ENCODE results near the gene MAOA. TPM values are rescaled to one million over a fixed set of nuclear protein-coding genes. Genes with fewer than 3 reads are reported as not detected.

MAOA gene
- total and polyA plus RNA-seq, 7 donors: 9.7 to 115 (median 22.8) TPM

DNA sequence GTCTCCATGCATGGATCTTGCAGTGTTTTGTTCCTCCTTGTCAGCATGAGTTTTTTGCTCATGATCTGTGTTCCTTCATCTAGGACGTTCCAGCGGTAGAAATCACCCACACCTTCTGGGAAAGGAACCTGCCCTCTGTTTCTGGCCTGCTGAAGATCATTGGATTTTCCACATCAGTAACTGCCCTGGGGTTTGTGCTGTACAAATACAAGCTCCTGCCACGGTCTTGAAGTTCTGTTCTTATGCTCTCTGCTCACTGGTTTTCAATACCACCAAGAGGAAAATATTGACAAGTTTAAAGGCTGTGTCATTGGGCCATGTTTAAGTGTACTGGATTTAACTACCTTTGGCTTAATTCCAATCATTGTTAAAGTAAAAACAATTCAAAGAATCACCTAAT, 88.2 kb downstream of the MAOA start:
- TF ChIP-seq, protein P1, sequence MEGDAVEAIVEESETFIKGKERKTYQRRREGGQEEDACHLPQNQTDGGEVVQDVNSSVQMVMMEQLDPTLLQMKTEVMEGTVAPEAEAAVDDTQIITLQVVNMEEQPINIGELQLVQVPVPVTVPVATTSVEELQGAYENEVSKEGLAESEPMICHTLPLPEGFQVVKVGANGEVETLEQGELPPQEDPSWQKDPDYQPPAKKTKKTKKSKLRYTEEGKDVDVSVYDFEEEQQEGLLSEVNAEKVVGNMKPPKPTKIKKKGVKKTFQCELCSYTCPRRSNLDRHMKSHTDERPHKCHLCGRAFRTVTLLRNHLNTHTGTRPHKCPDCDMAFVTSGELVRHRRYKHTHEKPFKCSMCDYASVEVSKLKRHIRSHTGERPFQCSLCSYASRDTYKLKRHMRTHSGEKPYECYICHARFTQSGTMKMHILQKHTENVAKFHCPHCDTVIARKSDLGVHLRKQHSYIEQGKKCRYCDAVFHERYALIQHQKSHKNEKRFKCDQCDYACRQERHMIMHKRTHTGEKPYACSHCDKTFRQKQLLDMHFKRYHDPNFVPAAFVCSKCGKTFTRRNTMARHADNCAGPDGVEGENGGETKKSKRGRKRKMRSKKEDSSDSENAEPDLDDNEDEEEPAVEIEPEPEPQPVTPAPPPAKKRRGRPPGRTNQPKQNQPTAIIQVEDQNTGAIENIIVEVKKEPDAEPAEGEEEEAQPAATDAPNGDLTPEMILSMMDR (IDR thresholded peaks at IDR 0.05): no peak
- no peaks in the 10 kb centered on the region for H3K36me3 ChIP-seq (ENCODE audit: insufficient read depth in 1 of 2, low read depth in 1 of 2)
- peaks cover 0 to 9% (median 0%) of the 10 kb centered on the region in 3 donors for H3K27me3 ChIP-seq (ENCODE audit: insufficient read depth in 3 of 3, low read length in 2 of 3)
- H3K27ac ChIP-seq: no peak overlapping the region
- H3K4me1 ChIP-seq: no peaks in the 10 kb centered on the region
- 63 to 82% (median 77%) methylated on average over 3 of the region's 3 CpGs for WGBS, 3 donors
- no peaks in the 10 kb centered on the region for H3K9me3 ChIP-seq
- H3K4me3 ChIP-seq: no peak overlapping the region
- intact Hi-C loops (cut with DNase I): loop anchor here in 1 of 2 donors (10.0 kb wide), 1 partner anchor 89 kb away; the partner anchor contains the start of gene MAOA
- ATAC-seq (no peak), DNase-seq (no peak)

DNA sequence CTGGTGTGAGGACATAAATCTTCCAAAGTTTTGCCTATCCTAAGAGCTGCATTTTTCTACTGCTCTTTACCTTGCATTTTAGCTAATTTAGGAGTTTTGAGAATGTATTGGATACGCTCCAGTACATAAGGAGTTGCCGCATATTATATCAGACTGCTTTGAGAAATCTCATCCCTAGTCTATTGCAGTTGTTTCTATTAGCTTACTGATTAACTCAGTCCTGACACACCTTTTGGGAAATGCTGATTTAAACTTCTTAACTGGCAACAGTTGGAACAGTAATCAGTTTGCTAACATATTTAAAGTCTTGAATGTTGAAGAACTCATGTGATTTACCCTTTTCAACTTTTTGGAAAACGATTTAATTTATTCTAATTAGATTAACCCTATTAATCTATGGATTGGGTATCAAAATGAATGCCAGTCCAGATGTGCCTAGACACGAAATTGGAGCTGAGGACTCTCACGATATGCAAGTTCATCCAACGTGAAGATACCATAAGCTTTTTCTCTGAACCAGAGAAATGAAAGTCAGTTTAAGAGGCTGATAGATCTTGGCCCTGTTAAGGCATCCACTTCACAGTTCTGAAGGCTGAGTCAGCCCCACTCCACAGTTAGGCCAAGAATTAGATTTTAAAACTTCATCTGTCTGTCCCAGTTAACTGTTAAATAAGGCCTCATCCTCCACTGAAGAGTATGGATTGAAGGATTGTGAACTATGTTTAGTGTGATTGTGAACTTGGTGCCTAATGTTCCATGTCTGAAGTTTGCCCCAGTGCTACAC, 90.0 kb downstream of the MAOA start:
- WGBS, 3 donors: 68 to 87% (median 85%) methylated on average over 6 of the region's 6 CpGs
- no peaks in the 10 kb centered on the region for H3K36me3 ChIP-seq (ENCODE audit: insufficient read depth in 1 of 2, low read depth in 1 of 2)
- no peak overlapping the region for H3K27ac ChIP-seq
- no peaks in the 10 kb centered on the region for H3K4me1 ChIP-seq
- H3K9me3 ChIP-seq: no peaks in the 10 kb centered on the region
- intact Hi-C loops (cut with DNase I): loop anchor here (5.0 to 10.0 kb wide), 3 partner anchors 89 to 184 kb away; partner anchors contain the start of gene MAOA (in 2 of the 2)
- TF ChIP-seq, protein P1 (IDR thresholded peaks at IDR 0.05): no peak
- ATAC-seq: no peak
- H3K4me3 ChIP-seq: no peak overlapping the region
- H3K27me3 ChIP-seq (ENCODE audit: insufficient read depth in 3 of 3, low read length in 2 of 3): peaks cover 0 to 9% (median 0%) of the 10 kb centered on the region in 3 donors
- DNase-seq: no peak

DNA sequence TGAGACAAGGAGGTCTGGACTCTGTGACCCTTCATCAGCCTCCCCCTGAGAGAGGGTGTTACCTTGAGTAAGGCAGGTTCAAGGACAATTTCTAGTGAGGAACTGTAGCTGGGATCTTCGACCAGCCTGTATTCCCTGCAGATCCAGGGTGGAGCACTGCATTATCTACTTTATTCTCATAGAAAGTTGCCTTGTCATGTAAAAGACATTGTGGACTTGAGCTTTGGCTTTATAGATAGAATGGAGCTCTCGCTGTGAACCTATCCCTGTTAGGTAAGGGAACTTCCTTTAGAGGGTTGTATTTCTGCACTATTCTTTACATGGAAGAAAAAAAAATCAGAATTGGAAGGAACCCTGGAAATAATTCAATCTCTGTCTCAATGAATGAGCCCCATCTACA, 91.4 kb downstream of the MAOA start:
- DNase-seq (no peak), ATAC-seq (no peak)
- Histone ChIP-seq H3K27me3 (ENCODE audit: insufficient read depth in 3 of 3, low read length in 2 of 3) (peaks cover 0 to 9% (median 0%) of the 10 kb centered on the region in 3 donors), H3K9me3 (no peaks in the 10 kb centered on the region), H3K4me1 (no peaks in the 10 kb centered on the region), H3K36me3 (ENCODE audit: insufficient read depth in 1 of 2, low read depth in 1 of 2) (no peaks in the 10 kb centered on the region), H3K27ac (no peak overlapping the region), H3K4me3 (no peak overlapping the region)
- intact Hi-C loops (cut with DNase I): loop anchor here (5.0 to 10.0 kb wide), 3 partner anchors 90 to 185 kb away; partner anchors contain the start of gene MAOA (in 2 of the 2)
- TF ChIP-seq, protein P1 (IDR thresholded peaks at IDR 0.05): no peak
- 65 to 90% (median 86%) methylated on average over 2 of the region's 2 CpGs for WGBS, 3 donors

DNA sequence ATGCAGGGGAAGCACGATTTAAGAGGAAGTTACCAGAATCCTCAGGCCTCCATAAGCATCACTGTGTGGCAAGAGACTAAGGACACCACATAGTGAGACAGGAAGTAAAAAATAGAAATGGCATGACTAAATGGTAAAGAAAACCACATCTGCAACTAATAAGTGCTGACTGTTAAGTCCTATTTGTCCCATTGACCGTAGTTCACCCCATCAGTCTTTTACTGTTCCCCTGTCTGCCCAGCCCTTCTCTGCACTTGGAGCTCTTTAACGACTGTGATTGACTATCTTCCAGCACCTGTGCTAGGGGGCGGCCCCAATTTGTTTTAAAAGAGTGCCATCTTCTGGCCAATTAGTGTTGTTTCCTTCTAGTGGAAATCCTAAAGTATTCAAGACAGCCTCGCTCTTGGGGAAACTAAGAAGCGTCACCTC, 94.2 kb downstream of the MAOA start:
- no peaks in the 10 kb centered on the region for H3K9me3 ChIP-seq
- ATAC-seq (peak; percentile 65 to 90 (median 78)), DNase-seq (peak; percentile 23 to 49)
- H3K27me3 ChIP-seq (ENCODE audit: insufficient read depth in 3 of 3, low read length in 2 of 3): peaks cover 0 to 6% (median 0%) of the 10 kb centered on the region in 3 donors
- H3K4me3 ChIP-seq: no peak overlapping the region
- WGBS, 3 donors: 7 to 27% (median 16%) methylated on average over 6 of the region's 6 CpGs
- intact Hi-C loops (cut with DNase I): loop anchor here in 1 of 2 donors (1.0 to 2.0 kb wide), 2 partner anchors 191 to 401 kb away; no protein-coding TSS in a partner anchor
- H3K36me3 ChIP-seq (ENCODE audit: insufficient read depth in 1 of 2, low read depth in 1 of 2): no peaks in the 10 kb centered on the region
- no peaks in the 10 kb centered on the region for H3K4me1 ChIP-seq
- TF ChIP-seq, protein P1 (IDR thresholded peaks at IDR 0.05): peak; percentile 56
- H3K27ac ChIP-seq: no peak overlapping the region

All from psoas muscle (tissue), 8 donors.